SK-N-DZ (cell line): ENCODE results near the gene AKR1E2.

ENCODE experiments used
- DNase-seq: peaks from one replicate; pipeline ENCODE4 v3.0.0-alpha.2; 2015; ENCODE audit warnings: low spot score

The AKR1E2 gene

GRCh38 chr10:4843525-4844180, 17.6 kb downstream of the AKR1E2 start:
- no peak for DNase-seq

GRCh38 chr10:4844864-4845263, 18.9 kb downstream of the AKR1E2 start:
- DNase-seq = no peak

GRCh38 chr10:4845766-4846165, 19.8 kb downstream of the AKR1E2 start:
- no peak for DNase-seq

GRCh38 chr10:4846775-4847174, 20.8 kb downstream of the AKR1E2 start:
- DNase-seq = no peak

GRCh38 chr10:4847561-4848355, 21.8 kb downstream of the AKR1E2 start:
- DNase-seq = no peak

GRCh38 chr10:4848356-4849041, 22.5 kb downstream of the AKR1E2 start:
- DNase-seq = no peak

- DNase-seq = no peak
Observed at GRCh38 chr10:4849042-4849402, 23.0 kb downstream of the AKR1E2 start.

- DNase-seq = peak; percentile 93
Observed at GRCh38 chr10:4849555-4850242, 23.7 kb downstream of the AKR1E2 start.

- no peak for DNase-seq
Observed at GRCh38 chr10:4850397-4850796, 24.4 kb downstream of the AKR1E2 start.

GRCh38 chr10:4851176-4851575, 25.2 kb downstream of the AKR1E2 start:
- no peak for DNase-seq

GRCh38 chr10:4851846-4852245, 25.8 kb downstream of the AKR1E2 start:
- no peak for DNase-seq

GRCh38 chr10:4865945-4866661, 40.1 kb downstream of the AKR1E2 start:
- DNase-seq = no peak

- DNase-seq = no peak
Observed at GRCh38 chr10:4867109-4867519, 41.1 kb downstream of the AKR1E2 start.

- no peak for DNase-seq
Observed at GRCh38 chr10:4867520-4868356, 41.7 kb downstream of the AKR1E2 start.

- no peak for DNase-seq
Observed at GRCh38 chr10:4868357-4868657, 42.3 kb downstream of the AKR1E2 start.

- no peak for DNase-seq
Observed at GRCh38 chr10:4882704-4883078, 56.7 kb downstream of the AKR1E2 start.

- DNase-seq = no peak
Observed at GRCh38 chr10:4883079-4883739, 57.2 kb downstream of the AKR1E2 start.

- DNase-seq = no peak
Observed at GRCh38 chr10:4885162-4885561, 59.2 kb downstream of the AKR1E2 start.

- DNase-seq = no peak
Observed at GRCh38 chr10:4887501-4887900, 61.5 kb downstream of the AKR1E2 start.

GRCh38 chr10:4888236-4888635, 62.2 kb downstream of the AKR1E2 start:
- no peak for DNase-seq
